NB4 (cell line): ENCODE data around the gene MSL1.

ENCODE experiments used
- DNase-seq: peaks from one replicate; pipeline ENCODE4 v3.0.0; 2010; ENCODE audit warnings: low read depth
- H3K4me3 ChIP-seq: one replicate; pipeline ENCODE4 v1.5.1; 2011; ENCODE audit warnings: mild to moderate bottlenecking, low read depth, low read length, moderate library complexity
- CTCF ChIP-seq: IDR thresholded peaks from one replicate; pipeline ENCODE4 v1.5.1; 2012; ENCODE audit warnings: low read depth, low read length
- MYC ChIP-seq: IDR thresholded peaks from 2 replicates; pipeline ENCODE4 v1.6.1; 2011; ENCODE audit warnings: low read depth, low read length
- POLR2A ChIP-seq: IDR thresholded peaks from 2 replicates; pipeline ENCODE4 v1.6.1; 2011; ENCODE audit warnings: mild to moderate bottlenecking; ENCODE audit not compliant: insufficient read length; ENCODE audit errors: extremely low read depth
- TF ChIP-seq, protein P1 (sequence below): IDR thresholded peaks from 2 replicates; pipeline ENCODE4 v1.6.1; 2011; ENCODE audit warnings: low read depth, low read length

Gene MSL1

GRCh38 chr17:40074871-40075200, 46.9 kb upstream of the MSL1 start:
- H3K4me3 ChIP-seq = no peak overlapping the region
- no peak for DNase-seq
- TF ChIP-seq, protein P1, sequence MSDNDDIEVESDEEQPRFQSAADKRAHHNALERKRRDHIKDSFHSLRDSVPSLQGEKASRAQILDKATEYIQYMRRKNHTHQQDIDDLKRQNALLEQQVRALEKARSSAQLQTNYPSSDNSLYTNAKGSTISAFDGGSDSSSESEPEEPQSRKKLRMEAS = no peak
- TF ChIP-seq POLR2A (no peak), MYC (no peak), CTCF (no peak)

DNA sequence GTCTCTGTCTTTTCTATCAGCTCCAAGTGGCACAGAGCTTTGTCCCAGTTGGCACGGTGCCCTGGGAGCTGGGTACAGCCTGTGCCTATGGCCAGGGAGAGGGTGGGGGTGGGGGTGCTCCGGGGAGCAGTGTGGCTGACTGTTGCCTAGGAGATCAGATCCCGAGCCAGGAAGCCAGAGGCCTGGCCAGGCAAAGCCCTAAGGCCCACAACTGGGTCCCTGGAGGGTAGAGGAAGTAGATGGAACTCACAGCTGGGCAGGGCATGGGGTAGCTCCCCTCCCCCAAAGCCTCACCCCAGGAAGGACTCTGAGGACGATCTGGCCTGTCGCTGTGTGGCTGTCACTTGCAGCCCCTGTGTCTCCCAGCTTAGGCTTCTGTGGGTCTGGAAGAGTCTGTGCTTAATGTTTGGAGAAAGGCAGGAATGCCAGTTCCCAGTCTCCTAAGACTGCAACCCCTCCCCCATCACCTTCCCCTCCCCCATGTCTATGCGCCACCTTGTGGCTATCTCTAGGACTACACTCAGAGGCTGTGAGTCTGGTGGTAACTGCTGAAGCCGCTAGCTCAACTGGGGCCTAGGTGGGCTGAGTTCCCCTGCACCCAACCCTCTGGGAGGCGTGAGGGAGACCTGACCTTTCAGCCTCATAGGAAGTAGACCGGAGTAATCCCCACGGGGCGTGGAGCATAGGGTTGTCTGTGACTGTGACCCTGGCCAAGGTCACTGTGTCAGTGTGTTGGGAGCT, 46.4 kb upstream of the MSL1 start:
- DNase-seq = peak; percentile 89
- no peak overlapping the region for H3K4me3 ChIP-seq
- peak; percentile 93 for TF ChIP-seq CTCF
- no peak; the same call in 1 of the 2 replicates for TF ChIP-seq MYC

DNA sequence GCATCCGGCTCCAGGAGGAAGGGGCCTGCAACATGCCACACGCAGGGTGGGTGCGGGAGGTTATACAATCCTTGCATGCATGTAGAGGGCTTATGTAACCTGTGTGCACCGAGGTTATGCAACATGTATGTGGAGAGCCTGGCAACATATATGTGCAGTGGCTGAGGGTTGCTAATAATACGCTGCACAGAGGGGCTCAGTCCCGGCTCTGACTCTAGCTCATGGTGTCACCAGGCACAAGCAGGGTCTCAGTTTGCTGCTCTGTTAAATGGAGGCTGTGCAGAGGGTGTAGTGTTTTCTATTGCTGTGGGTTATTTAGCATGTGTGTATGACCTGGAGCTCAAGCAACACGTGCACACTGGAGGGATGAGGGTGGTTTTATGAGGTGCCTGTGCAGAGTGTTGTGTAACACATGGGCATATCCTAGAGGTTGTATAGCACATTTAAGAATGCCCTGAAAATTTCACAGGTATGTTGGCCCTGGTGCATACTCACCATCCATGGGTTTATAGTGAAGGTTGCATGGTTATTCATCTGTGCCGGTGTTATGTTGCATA, 45.8 kb upstream of the MSL1 start:
- peak; percentile 52 for DNase-seq

DNA sequence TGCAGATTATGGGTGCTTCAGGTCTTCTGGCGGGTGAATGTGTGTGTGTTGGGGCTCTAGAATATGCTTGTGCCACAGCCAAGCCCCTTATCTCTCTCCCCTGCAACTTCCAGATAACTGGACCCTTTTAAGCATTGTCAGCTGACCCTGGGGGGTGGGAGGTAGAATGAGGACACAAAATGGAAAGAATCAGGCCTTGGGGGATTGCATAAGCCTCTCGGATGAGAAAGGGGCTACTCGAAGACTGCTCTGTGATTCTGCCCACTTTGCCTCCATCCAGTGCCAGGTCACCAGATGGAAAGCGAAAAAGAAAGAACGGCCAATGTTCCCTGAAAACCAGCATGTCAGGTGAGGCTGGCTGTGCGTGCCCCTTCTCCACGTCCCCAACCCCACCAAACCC, 45.2 kb upstream of the MSL1 start:
- no peak overlapping the region for H3K4me3 ChIP-seq
- DNase-seq = no peak
- no peak for TF ChIP-seq CTCF
- no peak for TF ChIP-seq POLR2A
- TF ChIP-seq, protein P1 = no peak
- TF ChIP-seq MYC = no peak

More for the DNA sequence above, 45.8 kb upstream of the MSL1 start:
- TF ChIP-seq CTCF = no peak
- TF ChIP-seq, protein P1 = peak; percentile 81
- no peak overlapping the region for H3K4me3 ChIP-seq

GRCh38 chr17:40079545-40079944, 42.2 kb upstream of the MSL1 start:
- TF ChIP-seq POLR2A (no peak), MYC (no peak), CTCF (no peak)
- TF ChIP-seq, protein P1 = no peak
- DNase-seq = no peak
- H3K4me3 ChIP-seq = no peak overlapping the region

- H3K4me3 ChIP-seq = no peak overlapping the region
- TF ChIP-seq MYC (no peak), POLR2A (no peak), CTCF (no peak)
- TF ChIP-seq, protein P1 = no peak
- no peak for DNase-seq
Measured at GRCh38 chr17:40084477-40084876, 37.3 kb upstream of the MSL1 start.
